IMR-90 (cell line): ENCODE results near the gene ZFAND4.

Experiments
- BHLHE40 ChIP-seq: fragments of 150-350 bp; IDR thresholded peaks from 2 replicates; pipeline ENCODE4 v1.6.1; 2016; ENCODE audit warnings: mild to moderate bottlenecking, low read depth, low read length
- CEBPB ChIP-seq: IDR thresholded peaks from 2 replicates; pipeline ENCODE4 v1.6.1; 2012; ENCODE audit warnings: low read depth, low read length, improper control_type of control experiment
- CTCF ChIP-seq: conservative IDR thresholded peaks from 2 replicates; pipeline ENCODE4 v1.5.1; 2012; ENCODE audit warnings: mild to moderate bottlenecking, low read depth, low read length, improper control_type of control experiment
- FOS ChIP-seq: fragments of 150-350 bp; IDR thresholded peaks from 2 replicates; pipeline ENCODE4 v1.6.1; 2016; ENCODE audit warnings: low read depth, low read length
- MAZ ChIP-seq: IDR thresholded peaks from 2 replicates; pipeline ENCODE4 v1.6.1; 2012; ENCODE audit warnings: low read depth, mild to moderate bottlenecking, low read length, improper control_type of control experiment, moderate library complexity, borderline replicate concordance
- NFE2L2 ChIP-seq: fragments of 150-350 bp; IDR thresholded peaks from 2 replicates; pipeline ENCODE4 v1.6.1; 2016; ENCODE audit warnings: low read depth, mild to moderate bottlenecking, low read length
- POLR2A ChIP-seq: IDR thresholded peaks from 2 replicates; pipeline ENCODE4 v1.6.1; 2012; ENCODE audit warnings: mild to moderate bottlenecking, low read depth, low read length
- RFX5 ChIP-seq: IDR thresholded peaks from 2 replicates; pipeline ENCODE4 v1.8.0; 2012; ENCODE audit warnings: low read depth, mild to moderate bottlenecking, low read length, moderate library complexity
- USF2 ChIP-seq: fragments of 150-350 bp; IDR thresholded peaks from 2 replicates; pipeline ENCODE4 v1.6.1; 2017; ENCODE audit warnings: mild to moderate bottlenecking, antibody characterized with exemption, low read length, low read depth

GRCh38 chr10:45608052-45608451 is 64.5 kb downstream of the ZFAND4 start:
- no peak for TF ChIP-seq CTCF
- TF ChIP-seq POLR2A: no peak
- no peak for TF ChIP-seq MAZ
- no peak for TF ChIP-seq BHLHE40
- TF ChIP-seq RFX5: no peak
- TF ChIP-seq CEBPB: no peak
- no peak for TF ChIP-seq USF2
- TF ChIP-seq FOS: no peak
- no peak for TF ChIP-seq NFE2L2
